Measurements from ENCODE around the gene TMEM201. TPM values are rescaled to one million over a fixed set of nuclear protein-coding genes. Genes with fewer than 3 reads are reported as not detected.

TMEM201 gene
- total and polyA plus RNA-seq, 2 of the 13 experiments (the other 11 are each of a cell fraction or from before 2014, with no cell fraction given), result 1.5 to 8.2 TPM

GRCh38 chr1:9553736-9554144, 35.0 kb upstream of the TMEM201 start (continued):
- TF ChIP-seq HINFP (CRISPR knock-in tag; IDR thresholded peaks at IDR 0.05; ENCODE audit: low read depth) (peak; percentile 63; the same call in 1 of the 2 replicates), ONECUT2 (CRISPR knock-in tag; IDR thresholded peaks at IDR 0.05) (0 out of 2 replicates have a peak, but pooled peaks have one; percentile 43), ZIK1 (CRISPR knock-in tag; IDR thresholded peaks at IDR 0.05; ENCODE audit: borderline replicate concordance, low read depth) (no peak), CREBL2 (CRISPR knock-in tag; IDR thresholded peaks at IDR 0.05; ENCODE audit: borderline replicate concordance) (no peak), ZNF775 (CRISPR knock-in tag; IDR thresholded peaks at IDR 0.05; ENCODE audit: borderline replicate concordance) (peak; percentile 23; the same call in 1 of the 2 replicates), ARNT (IDR thresholded peaks at IDR 0.05) (no peak), MED8 (CRISPR knock-in tag; IDR thresholded peaks at IDR 0.05; ENCODE audit: insufficient replicate concordance) (peak; percentile 93), AKAP8 (CRISPR knock-in tag; IDR thresholded peaks at IDR 0.05) (peak; percentile 79; the same call in 1 of the 2 replicates), XBP1 (CRISPR knock-in tag; IDR thresholded peaks at IDR 0.05) (peak; percentile 28; the same call in 1 of the 2 replicates), HNF1B (CRISPR knock-in tag; IDR thresholded peaks at IDR 0.05) (peak; percentile 96), MBD4 (IDR thresholded peaks at IDR 0.05; ENCODE audit: borderline replicate concordance, low read length) (peak; percentile 56; the same call in 1 of the 2 replicates), PAWR (CRISPR knock-in tag; IDR thresholded peaks at IDR 0.05; ENCODE audit: borderline replicate concordance) (no peak), KMT2A (CRISPR knock-in tag; IDR thresholded peaks at IDR 0.05) (peak; percentile 73; the same call in 1 of the 2 replicates), DR1 (CRISPR knock-in tag; IDR thresholded peaks at IDR 0.05) (no peak), FLYWCH1 (CRISPR knock-in tag; IDR thresholded peaks at IDR 0.05) (no peak), GABPA (IDR thresholded peaks at IDR 0.05; ENCODE audit: low read depth, low read length) (no peak), GABPA (CRISPR knock-in tag; IDR thresholded peaks at IDR 0.05; ENCODE audit: low read depth) (no peak), ZNF331 (CRISPR knock-in tag; IDR thresholded peaks at IDR 0.05) (peak; percentile 95; the same call in 1 of the 2 replicates), NFIC (IDR thresholded peaks at IDR 0.05; ENCODE audit: low read length) (peak; percentile 96), REPIN1 (CRISPR knock-in tag; IDR thresholded peaks at IDR 0.05; ENCODE audit: borderline replicate concordance, low read depth) (peak; percentile 93; the same call in 1 of the 2 replicates), ZBTB21 (CRISPR knock-in tag; IDR thresholded peaks at IDR 0.05) (0 out of 2 replicates have a peak, but pooled peaks have one; percentile 41), SMC3 (IDR thresholded peaks at IDR 0.05; ENCODE audit: low read length) (no peak; the same call in 1 of the 2 replicates), TFE3 (CRISPR knock-in tag; IDR thresholded peaks at IDR 0.05) (peak; percentile 99), PHF21A (CRISPR knock-in tag; IDR thresholded peaks at IDR 0.05) (peak; percentile 95), ZNF382 (CRISPR knock-in tag; IDR thresholded peaks at IDR 0.05; ENCODE audit: borderline replicate concordance) (no peak), ZNF589 (CRISPR knock-in tag; conservative IDR thresholded peaks at IDR 0.05) (no peak), STAG1 (CRISPR knock-in tag; IDR thresholded peaks at IDR 0.05) (no peak), KDM4B (CRISPR knock-in tag; IDR thresholded peaks at IDR 0.05) (peak; percentile 91), KAT7 (CRISPR knock-in tag; IDR thresholded peaks at IDR 0.05; ENCODE audit: borderline replicate concordance) (no peak; the same call in 1 of the 2 replicates), CHD2 (IDR thresholded peaks at IDR 0.05; ENCODE audit: low read depth, low read length) (no peak)
